Lower leg skin (tissue), 4 donors: Measurements from ENCODE around the gene IGFBP7. TPM values are rescaled to one million over a fixed set of nuclear protein-coding genes. Genes with fewer than 3 reads are reported as not detected.

Source experiments
- DNase-seq, 2 donors: peaks; one replicate each; pipeline ENCODE4 v3.0.0-alpha.2; 2019; ENCODE audit warnings: low spot score in 2 of 2
- H3K4me3 ChIP-seq: fragments of 200-600 bp; sonication (generic); 2 replicates; pipeline ENCODE4 v1.5.1; 2017; ENCODE audit warnings: mild to moderate bottlenecking, low read depth; ENCODE audit not compliant: poor library complexity, severe bottlenecking
- CTCF ChIP-seq, 3 donors: fragments of 450-650 bp; IDR thresholded peaks; one replicate each; pipeline ENCODE4 v1.5.1; 2016; ENCODE audit warnings: antibody characterized with exemption in 3 of 3, mild to moderate bottlenecking in 3 of 3, moderate library complexity in 2 of 3
- POLR2A ChIP-seq, 2 donors: fragments of 450-650 bp; IDR thresholded peaks; one replicate each; pipeline ENCODE4 v1.6.1; 2016 to 2017; ENCODE audit warnings: antibody characterized with exemption in 2 of 2, mild to moderate bottlenecking in 1 of 2, moderate library complexity in 1 of 2
- WGBS, 2 donors: methylation state at CpG; one replicate each; pipeline ENCODE4 v1.1.5; 2018; 5-methylcytosine and 5-hydroxymethylcytosine counted together
- intact Hi-C: fragments of 100-400 bp; cut with DNase I; formaldehyde crosslinking; loops from one replicate; pipeline ENCODE4 v1.15.0; 2023; ENCODE audit warnings: low total_unique reads
- total RNA-seq, 4 donors: library from RNA; depleted of rRNA; stranded (reverse); fragments of >200 nt; gene quantifications; one replicate each; pipeline ENCODE4 v1.1.0, GENCODE V29; 2016

IGFBP7 gene
- total RNA-seq, 4 donors from 2014 or later: 122 to 324 (median 168) TPM

GRCh38 chr4:57041020-57041419, 69.2 kb downstream of the IGFBP7 start:
- no peak overlapping the region for H3K4me3 ChIP-seq
- TF ChIP-seq POLR2A (IDR thresholded peaks at IDR 0.05) (no peak), CTCF (IDR thresholded peaks at IDR 0.05) (no peak)
- intact Hi-C loops: no loop called here
- DNase-seq: no peak
- 43 to 70% methylated on average over 1 of the region's 1 CpG for WGBS, 2 donors

GRCh38 chr4:57040510-57040909, 69.7 kb downstream of the IGFBP7 start:
- no peak for DNase-seq
- 63 to 81% methylated on average over 6 of the region's 6 CpGs for WGBS, 2 donors
- intact Hi-C loops: no loop called here
- TF ChIP-seq CTCF (IDR thresholded peaks at IDR 0.05): no peak
- no peak for TF ChIP-seq POLR2A (IDR thresholded peaks at IDR 0.05)
- H3K4me3 ChIP-seq: no peak overlapping the region

GRCh38 chr4:57039345-57039744, 70.8 kb downstream of the IGFBP7 start:
- TF ChIP-seq CTCF (IDR thresholded peaks at IDR 0.05) (no peak), POLR2A (IDR thresholded peaks at IDR 0.05) (no peak)
- 57% methylated on average over 2 of the region's 2 CpGs for WGBS, 2 donors
- DNase-seq: no peak
- H3K4me3 ChIP-seq: no peak overlapping the region
- intact Hi-C loops: no loop called here

GRCh38 chr4:57037982-57038604, 72.1 kb downstream of the IGFBP7 start:
- WGBS, 2 donors: 44 to 46% methylated on average over 15 of the region's 15 CpGs
- H3K4me3 ChIP-seq: no peak overlapping the region
- TF ChIP-seq CTCF (IDR thresholded peaks at IDR 0.05) (peak in 1 of 3 donors; percentile 35), POLR2A (IDR thresholded peaks at IDR 0.05) (no peak)
- peak; percentile 37 to 90 for DNase-seq
- intact Hi-C loops: no loop called here

- TF ChIP-seq POLR2A (IDR thresholded peaks at IDR 0.05): no peak
- no peak for TF ChIP-seq CTCF (IDR thresholded peaks at IDR 0.05)
- WGBS, 2 donors: 71% methylated on average over 3 of the region's 3 CpGs
- no peak for DNase-seq
- H3K4me3 ChIP-seq: no peak overlapping the region
- intact Hi-C loops: no loop called here
These were observed 75.7 kb downstream of the IGFBP7 start for GRCh38 chr4:57034520-57034919.

- 83 to 84% methylated on average over 4 of the region's 4 CpGs for WGBS, 2 donors
- intact Hi-C loops: no loop called here
- DNase-seq: no peak
- H3K4me3 ChIP-seq: no peak overlapping the region
- TF ChIP-seq CTCF (IDR thresholded peaks at IDR 0.05): no peak
- no peak for TF ChIP-seq POLR2A (IDR thresholded peaks at IDR 0.05)
These were observed 87.1 kb downstream of the IGFBP7 start for GRCh38 chr4:57023104-57023503.
